ENCODE measurements around the gene COBLL1.

GRCh38 chr2:164734196-164734595 lies 107.4 kb downstream of the COBLL1 start:
- TF ChIP-seq, protein P1, sequence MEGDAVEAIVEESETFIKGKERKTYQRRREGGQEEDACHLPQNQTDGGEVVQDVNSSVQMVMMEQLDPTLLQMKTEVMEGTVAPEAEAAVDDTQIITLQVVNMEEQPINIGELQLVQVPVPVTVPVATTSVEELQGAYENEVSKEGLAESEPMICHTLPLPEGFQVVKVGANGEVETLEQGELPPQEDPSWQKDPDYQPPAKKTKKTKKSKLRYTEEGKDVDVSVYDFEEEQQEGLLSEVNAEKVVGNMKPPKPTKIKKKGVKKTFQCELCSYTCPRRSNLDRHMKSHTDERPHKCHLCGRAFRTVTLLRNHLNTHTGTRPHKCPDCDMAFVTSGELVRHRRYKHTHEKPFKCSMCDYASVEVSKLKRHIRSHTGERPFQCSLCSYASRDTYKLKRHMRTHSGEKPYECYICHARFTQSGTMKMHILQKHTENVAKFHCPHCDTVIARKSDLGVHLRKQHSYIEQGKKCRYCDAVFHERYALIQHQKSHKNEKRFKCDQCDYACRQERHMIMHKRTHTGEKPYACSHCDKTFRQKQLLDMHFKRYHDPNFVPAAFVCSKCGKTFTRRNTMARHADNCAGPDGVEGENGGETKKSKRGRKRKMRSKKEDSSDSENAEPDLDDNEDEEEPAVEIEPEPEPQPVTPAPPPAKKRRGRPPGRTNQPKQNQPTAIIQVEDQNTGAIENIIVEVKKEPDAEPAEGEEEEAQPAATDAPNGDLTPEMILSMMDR (IDR thresholded peaks at IDR 0.05; ENCODE audit: low read depth, low read length) = no peak
- TF ChIP-seq POLR2A (IDR thresholded peaks at IDR 0.05; ENCODE audit: extremely low read depth, insufficient read length) (no peak), MAX (IDR thresholded peaks at IDR 0.05; ENCODE audit: low read depth, low read length) (no peak), MYC (IDR thresholded peaks at IDR 0.05; ENCODE audit: low read depth, low read length) (no peak)
